Activated CD8-positive, alpha-beta memory T cell treated with anti-CD3 and anti-CD28 coated beads, Interleukin-2, amount 50 U/mL, for 24 hours (primary cell): Measurements from ENCODE around the gene HGFAC.
A peak's percentile ranks its signal among the peaks of the same experiment; 100 is the strongest.

Experiments
- DNase-seq: peaks from one replicate; pipeline ENCODE4 v3.0.0-alpha.2; 2020; ENCODE audit errors: extremely low read depth

HGFAC gene

GRCh38 chr4:3473996-3474765 is 32.4 kb downstream of the HGFAC start:
- DNase-seq = no peak

- DNase-seq = no peak
Observed at GRCh38 chr4:3475041-3475712, 33.4 kb downstream of the HGFAC start.

- no peak for DNase-seq
Observed at GRCh38 chr4:3475713-3476260, 34.0 kb downstream of the HGFAC start.

GRCh38 chr4:3476341-3476747 is 34.6 kb downstream of the HGFAC start:
- no peak for DNase-seq

DNA sequence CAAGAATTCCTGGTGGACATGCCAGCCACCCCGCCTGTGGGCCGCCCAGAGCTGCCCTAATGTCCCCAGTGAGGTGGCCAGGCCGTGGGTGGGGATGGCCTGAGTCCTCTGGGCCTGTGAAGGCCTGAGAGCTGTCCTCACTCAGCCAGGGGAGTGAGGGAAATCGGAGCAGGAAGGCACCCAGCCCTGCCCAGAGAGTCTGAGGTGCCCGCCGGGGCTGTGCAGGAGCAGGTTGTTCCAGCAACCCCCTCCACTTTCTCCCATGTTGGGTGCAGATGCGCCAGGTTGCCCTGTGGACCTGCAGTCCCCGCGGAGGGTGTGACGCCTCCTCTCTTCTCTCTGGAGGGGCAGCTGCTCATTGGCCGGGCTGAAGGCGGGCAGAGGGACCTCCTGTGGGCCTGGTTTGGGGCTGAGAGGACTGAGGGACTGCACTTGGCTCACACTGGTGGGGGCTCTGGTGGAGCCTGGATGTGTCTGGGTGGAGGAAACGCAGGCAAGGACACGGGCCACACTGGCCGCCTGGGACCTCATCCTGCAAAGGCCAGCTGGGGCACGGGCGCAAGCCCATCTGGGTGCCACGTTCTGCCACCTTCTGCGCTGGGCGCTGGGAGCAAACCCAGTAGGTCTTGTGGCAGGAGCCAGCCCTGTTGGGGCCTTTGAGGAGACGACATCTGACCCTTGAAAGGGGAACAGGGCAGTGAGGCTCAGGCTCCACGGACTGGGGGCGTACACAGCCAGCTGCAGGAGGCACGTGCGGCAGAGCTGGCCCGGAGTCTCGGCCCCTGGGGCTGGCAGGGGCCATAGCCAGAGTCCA is 35.4 kb downstream of the HGFAC start:
- no peak for DNase-seq

GRCh38 chr4:3477750-3478430 is 36.1 kb downstream of the HGFAC start:
- DNase-seq = no peak

DNA sequence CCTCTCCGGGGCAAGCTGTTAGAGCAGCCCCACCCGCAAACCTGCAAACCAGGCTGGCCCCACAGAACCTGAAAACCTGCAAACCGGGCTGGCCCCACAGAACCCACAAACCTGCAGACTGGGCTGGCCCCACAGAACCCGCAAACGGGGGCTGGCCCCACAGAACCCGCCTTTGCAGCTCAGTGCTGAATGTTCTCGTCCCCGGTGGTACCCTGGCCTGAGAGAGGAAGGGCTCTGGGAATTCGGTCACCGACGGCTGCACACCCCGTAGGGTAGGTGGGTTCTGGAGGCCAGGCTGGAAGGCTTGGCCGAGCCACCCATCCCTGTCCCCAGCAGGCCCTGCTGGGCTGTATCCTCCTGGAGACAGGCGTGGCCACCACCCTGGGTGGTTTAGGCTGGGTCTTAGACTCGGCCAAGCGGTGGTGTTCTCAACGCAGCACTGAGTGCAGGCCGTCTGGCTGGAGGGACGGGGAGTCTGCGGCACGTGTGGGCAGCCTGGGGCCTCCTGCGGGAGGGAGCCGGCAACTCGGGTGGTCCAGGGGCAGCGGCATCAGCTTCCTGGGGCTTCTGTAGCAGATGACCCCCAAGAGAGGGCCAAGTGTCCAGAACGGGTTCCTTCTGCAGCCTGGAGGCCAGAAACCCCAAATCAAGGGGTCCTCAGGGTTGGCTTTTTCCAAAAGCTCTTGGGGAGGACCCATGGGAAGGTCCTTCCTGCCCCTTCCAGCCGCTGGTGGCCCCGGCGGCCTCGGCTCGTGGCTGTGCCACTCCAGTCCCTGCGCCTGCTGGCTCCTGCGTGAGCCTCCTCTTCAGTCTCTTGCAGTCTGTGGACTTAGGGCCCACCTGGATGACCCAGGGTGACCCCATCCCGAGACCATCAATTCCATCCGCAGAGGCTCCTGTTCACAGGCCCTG is 36.9 kb downstream of the HGFAC start:
- DNase-seq = no peak

GRCh38 chr4:3479358-3480101 is 37.8 kb downstream of the HGFAC start:
- no peak for DNase-seq

- DNase-seq = peak; percentile 39
Observed at GRCh38 chr4:3480528-3481112, 38.9 kb downstream of the HGFAC start.

DNA sequence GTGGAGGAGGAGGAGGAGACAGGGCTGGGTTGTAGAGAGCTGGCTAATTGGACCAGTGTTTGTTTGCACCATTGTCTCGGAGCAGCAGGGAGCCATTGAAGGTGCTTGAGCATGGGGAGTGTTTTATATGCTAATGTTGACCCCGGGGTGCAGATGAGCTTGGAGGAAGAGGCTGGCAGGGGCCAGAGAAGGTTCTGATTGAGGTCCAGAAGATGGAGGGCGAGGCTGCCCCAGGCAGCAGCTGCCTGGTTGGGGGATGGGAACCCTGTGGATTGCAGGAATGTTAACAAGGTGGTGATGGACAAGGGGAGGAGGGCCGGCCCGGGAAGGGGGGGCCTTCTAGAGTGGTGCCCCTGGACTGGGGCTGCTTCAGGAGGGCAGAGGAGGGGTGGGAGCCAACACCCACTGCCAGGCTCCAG is 39.4 kb downstream of the HGFAC start:
- no peak for DNase-seq

- no peak for DNase-seq
Observed at GRCh38 chr4:3481783-3482393, 40.1 kb downstream of the HGFAC start.

DNA sequence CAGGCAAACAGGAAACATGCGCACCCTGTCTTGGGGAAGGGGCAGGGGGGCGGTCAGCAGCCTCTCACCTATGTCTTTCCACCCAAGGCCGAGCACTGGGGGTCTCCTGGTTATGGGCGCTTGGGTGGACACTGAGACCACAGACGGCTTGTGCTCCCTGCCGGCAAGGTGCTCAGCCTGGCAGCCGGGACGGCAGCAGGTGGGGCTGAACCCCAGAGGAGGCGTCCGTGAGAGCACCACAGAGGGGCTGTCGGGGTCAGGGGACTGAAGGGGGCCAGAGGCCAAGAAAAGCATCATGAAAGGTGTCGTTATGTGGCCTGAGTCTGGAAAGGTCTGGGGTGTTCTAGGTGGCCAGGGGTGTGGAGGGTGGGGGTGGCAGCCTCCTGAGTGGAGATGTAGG is 40.9 kb downstream of the HGFAC start:
- DNase-seq = no peak

GRCh38 chr4:3483471-3483921 is 41.7 kb downstream of the HGFAC start:
- no peak for DNase-seq

GRCh38 chr4:3484057-3484973 is 42.5 kb downstream of the HGFAC start:
- no peak for DNase-seq

DNA sequence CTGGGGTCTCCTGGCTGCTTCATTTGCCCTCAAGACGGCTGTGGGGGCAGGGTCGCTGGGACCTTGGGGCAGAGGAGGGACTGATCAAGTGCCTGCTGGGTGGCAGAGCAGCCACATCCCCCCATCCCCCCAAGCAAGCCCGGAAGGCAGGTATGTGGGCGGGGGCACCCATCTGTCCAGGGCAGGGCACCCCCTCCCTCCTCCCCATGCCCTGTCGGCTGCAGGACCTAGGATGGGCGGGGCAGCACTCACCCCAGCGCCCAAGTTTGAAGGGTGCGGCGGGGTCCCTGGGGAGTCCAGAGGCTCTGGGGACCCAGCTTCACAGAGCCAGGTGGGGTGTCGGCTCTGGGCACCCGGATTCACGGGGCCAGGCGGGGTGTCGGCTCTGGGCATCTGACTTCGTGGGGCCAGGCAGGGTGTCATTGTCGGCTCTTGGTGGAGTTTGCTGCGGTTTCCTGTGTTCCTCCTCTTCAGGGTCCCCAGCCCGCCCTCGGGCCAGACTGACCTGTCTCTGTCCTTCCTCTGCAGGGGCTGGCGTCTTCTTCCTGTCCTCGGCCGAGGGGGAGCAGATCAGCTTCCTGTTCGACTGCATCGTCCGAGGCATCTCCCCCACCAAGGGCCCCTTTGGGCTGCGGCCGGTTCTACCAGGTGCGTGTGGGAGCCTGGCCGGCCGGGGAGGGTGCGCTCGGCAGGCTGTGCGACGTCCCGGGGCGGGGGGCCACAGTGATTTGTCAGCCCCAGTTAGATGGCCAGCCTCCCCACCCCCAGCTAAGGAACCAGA is 43.4 kb downstream of the HGFAC start:
- no peak for DNase-seq

DNA sequence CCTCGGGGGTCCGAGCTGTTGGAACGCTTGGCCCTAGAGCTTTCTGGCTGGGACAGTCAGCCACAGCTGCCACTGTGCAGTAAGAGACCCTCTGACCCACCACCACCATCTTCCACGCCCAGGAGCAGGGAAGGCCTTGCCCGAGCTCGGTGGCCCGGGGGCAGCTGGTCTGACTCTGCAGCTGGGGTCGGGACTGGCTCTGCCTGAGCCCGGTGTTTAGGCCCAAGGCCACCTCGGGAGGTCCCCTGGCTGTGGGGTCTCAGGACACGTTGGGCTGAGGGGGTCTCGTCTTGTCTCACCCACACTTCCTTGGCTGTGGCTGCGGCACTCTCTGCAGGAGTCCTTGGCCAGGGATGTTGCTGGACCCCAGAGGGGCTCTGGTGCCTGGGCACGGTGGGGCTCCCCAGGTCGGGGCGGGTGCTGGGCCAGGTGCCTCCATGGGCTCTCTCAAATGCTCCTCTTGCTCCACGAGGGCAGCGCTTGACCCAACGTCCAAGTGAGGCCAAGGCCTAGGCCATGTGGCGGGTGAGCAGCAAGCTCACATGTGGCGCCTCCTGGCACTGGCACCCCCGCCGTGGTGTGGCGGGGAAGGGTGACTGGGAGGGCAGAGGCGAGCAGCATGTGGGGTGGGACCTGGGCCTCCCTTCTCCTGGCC is 44.2 kb downstream of the HGFAC start:
- no peak for DNase-seq
